A673 (cell line): ENCODE results near the gene ST8SIA1. TPM values are rescaled to one million over a fixed set of nuclear protein-coding genes. Genes with fewer than 3 reads are reported as not detected.

ENCODE experiments used
- BruUV-seq: library from RNA; stranded (reverse); fragments of 400-500 nt; replicated peaks from 2 replicates; lab custom pipeline; 2021; lab: Mats Ljungman, UMichigan
- CTCF ChIA-PET: fragments of 300-600 bp; sonication (Branson Sonifier 250); formaldehyde crosslinking; loops from one replicate; lab custom pipeline; 2022; ENCODE audit warnings: antibody characterized with exemption; lab: Charles Lee
- POLR2A ChIA-PET: fragments of 300-600 bp; sonication (Branson Sonifier 250); formaldehyde crosslinking; loops from one replicate; lab custom pipeline; 2022; ENCODE audit warnings: antibody characterized with exemption; ENCODE audit not compliant: low non-redundant PET; lab: Charles Lee
- DNase-seq: peaks from one replicate; pipeline ENCODE4 v3.0.0-alpha.2; 2015; ENCODE audit warnings: low spot score
- H3K27ac ChIP-seq: fragments of 200-600 bp; sonication (generic); 2 replicates; pipeline ENCODE4 v1.5.1; 2016; ENCODE audit warnings: mixed run types, low read depth, mild to moderate bottlenecking, mixed read lengths, antibody characterized with exemption, low read length; ENCODE audit not compliant: poor library complexity, severe bottlenecking
- H3K27me3 ChIP-seq: fragments of 200-600 bp; sonication (generic); replicated peaks from 2 replicates; pipeline ENCODE4 v1.6.1; 2017; ENCODE audit warnings: mixed run types, low read depth, mild to moderate bottlenecking, mixed read lengths, antibody characterized with exemption, low read length; ENCODE audit not compliant: insufficient read depth, poor library complexity
- H3K36me3 ChIP-seq: fragments of 200-600 bp; sonication (generic); 2 replicates; pipeline ENCODE4 v1.6.1; 2016; ENCODE audit warnings: mixed run types, mild to moderate bottlenecking, mixed read lengths, antibody characterized with exemption, low read length; ENCODE audit not compliant: insufficient read depth, poor library complexity, severe bottlenecking
- H3K4me1 ChIP-seq: fragments of 200-600 bp; sonication (generic); 2 replicates; pipeline ENCODE4 v1.6.1; 2017; ENCODE audit warnings: mixed run types, mild to moderate bottlenecking, mixed read lengths, antibody characterized with exemption, low read length; ENCODE audit not compliant: insufficient read depth, poor library complexity, severe bottlenecking
- H3K4me3 ChIP-seq: fragments of 200-600 bp; sonication (generic); 2 replicates; pipeline ENCODE4 v1.5.1; 2016; ENCODE audit warnings: low read depth, mixed run types, mild to moderate bottlenecking, mixed read lengths, low read length; ENCODE audit not compliant: poor library complexity, severe bottlenecking
- H3K9me3 ChIP-seq: fragments of 200-600 bp; sonication (generic); 2 replicates; pipeline ENCODE4 v1.6.1; 2016; ENCODE audit warnings: mixed run types, low read depth, mild to moderate bottlenecking, mixed read lengths, antibody characterized with exemption, low read length; ENCODE audit not compliant: poor library complexity, severe bottlenecking
- CTCF ChIP-seq: fragments of 300-800, 200-600 bp; sonication (generic); conservative IDR thresholded peaks from 2 replicates; pipeline ENCODE4 v1.5.1; 2017; ENCODE audit warnings: low read depth, mild to moderate bottlenecking, antibody characterized with exemption, low read length, moderate library complexity, mixed read lengths
- EZH2 ChIP-seq: fragments of 200-600 bp; sonication (generic); IDR thresholded peaks from 2 replicates; pipeline ENCODE4 v1.6.1; 2017; ENCODE audit warnings: borderline replicate concordance, low read depth, mild to moderate bottlenecking, mixed read lengths, antibody characterized with exemption, low read length; ENCODE audit not compliant: poor library complexity, severe bottlenecking
- intact Hi-C: fragments of 100-400 bp; cut with micrococcal nuclease; formaldehyde crosslinking; loops from one replicate; pipeline ENCODE4 v1.10.0; 2022; ENCODE audit not compliant: unreplicated experiment
- total RNA-seq: library from RNA; stranded (reverse); gene quantifications from 2 replicates; pipeline ENCODE4 v1.2.3, GENCODE V29; 2021

The ST8SIA1 gene
- total RNA-seq, 1 experiment from 2014 or later: 0.28 TPM

- DNase-seq: no peak
- intact Hi-C loops: no loop called here
- Histone ChIP-seq H3K9me3 (no peaks in the 10 kb centered on the region), H3K4me3 (no peak overlapping the region), H3K27ac (no peak overlapping the region), H3K4me1 (no peaks in the 10 kb centered on the region), H3K36me3 (no peaks in the 10 kb centered on the region), H3K27me3 (no peaks in the 10 kb centered on the region)
- BruUV-seq: no TSS peak
- CTCF ChIA-PET: no interaction called here
- no peak for TF ChIP-seq EZH2
- no peak for TF ChIP-seq CTCF
- POLR2A ChIA-PET: no interaction called here
Observed at GRCh38 chr12:22209422-22209821, 125.1 kb downstream of the ST8SIA1 start.

GRCh38 chr12:22206111-22206728 lies 128.3 kb downstream of the ST8SIA1 start:
- ChIA-PET CTCF (no interaction called here), POLR2A (no interaction called here)
- no peak for DNase-seq
- no peak for TF ChIP-seq EZH2
- intact Hi-C loops: no loop called here
- no peaks in the 10 kb centered on the region for H3K9me3 ChIP-seq
- no peaks in the 10 kb centered on the region for H3K36me3 ChIP-seq
- H3K27me3 ChIP-seq: no peaks in the 10 kb centered on the region
- no peak overlapping the region for H3K4me3 ChIP-seq
- no peak overlapping the region for H3K27ac ChIP-seq
- no TSS peak for BruUV-seq
- H3K4me1 ChIP-seq: no peaks in the 10 kb centered on the region

GRCh38 chr12:22204391-22204790 lies 130.1 kb downstream of the ST8SIA1 start:
- CTCF ChIA-PET: no interaction called here
- H3K36me3 ChIP-seq: no peaks in the 10 kb centered on the region
- POLR2A ChIA-PET: no interaction called here
- TF ChIP-seq CTCF (no peak), EZH2 (no peak)
- intact Hi-C loops: no loop called here
- H3K4me3 ChIP-seq: no peak overlapping the region
- no TSS peak for BruUV-seq
- H3K27me3 ChIP-seq: no peaks in the 10 kb centered on the region
- peak; percentile 27 for DNase-seq
- H3K27ac ChIP-seq: no peak overlapping the region
- H3K4me1 ChIP-seq: no peaks in the 10 kb centered on the region
- H3K9me3 ChIP-seq: no peaks in the 10 kb centered on the region

- Histone ChIP-seq H3K27ac (no peak overlapping the region), H3K36me3 (no peaks in the 10 kb centered on the region), H3K4me3 (no peak overlapping the region), H3K4me1 (no peaks in the 10 kb centered on the region), H3K9me3 (no peaks in the 10 kb centered on the region), H3K27me3 (no peaks in the 10 kb centered on the region)
- intact Hi-C loops: no loop called here
- no peak for TF ChIP-seq CTCF
- TF ChIP-seq EZH2: no peak
- ChIA-PET CTCF (no interaction called here), POLR2A (no interaction called here)
- no TSS peak for BruUV-seq
- no peak for DNase-seq
Observed at GRCh38 chr12:22202847-22203246, 131.7 kb downstream of the ST8SIA1 start.
